Neutrophil (primary cell): Measurements from ENCODE around the gene ABR.

Experiments
- H3K27ac ChIP-seq: fragments of 200-600 bp; sonication (generic); 2 replicates; pipeline ENCODE4 v1.5.1; 2016; ENCODE audit warnings: mild to moderate bottlenecking, moderate library complexity
- H3K27me3 ChIP-seq: fragments of 200-600 bp; sonication (generic); 2 replicates; pipeline ENCODE4 v1.6.0; 2016; ENCODE audit warnings: mild to moderate bottlenecking
- H3K36me3 ChIP-seq: fragments of 200-600 bp; sonication (generic); 2 replicates; pipeline ENCODE4 v1.5.1; 2017
- H3K4me1 ChIP-seq, 2 experiments: fragments of 200-600 bp in 1 of 2; sonication (generic) in 1 of 2; 1 replicate in 1 of 2; 2 replicates in 1 of 2; pipeline versions ENCODE4 v1.5.1 to v1.6.1; 2013 to 2016; ENCODE audit warnings: low read depth in 1 of 2, low read length in 1 of 2, mild to moderate bottlenecking in 1 of 2, moderate library complexity in 1 of 2; ENCODE audit not compliant: control insufficient read depth in 1 of 2, insufficient read depth in 1 of 2
- H3K4me3 ChIP-seq, 2 experiments: fragments of 200-600 bp in 1 of 2; sonication (generic) in 1 of 2; 1 replicate in 1 of 2; 2 replicates in 1 of 2; pipeline ENCODE4 v1.5.1; 2013 to 2016; ENCODE audit warnings: low read depth in 1 of 2, low read length in 1 of 2, mild to moderate bottlenecking in 1 of 2, moderate library complexity in 1 of 2
- H3K9me3 ChIP-seq: fragments of 200-600 bp; sonication (generic); 2 replicates; pipeline ENCODE4 v1.5.1; 2016
- CTCF ChIP-seq: fragments of 200-600 bp; sonication (generic); IDR thresholded peaks from 2 replicates; pipeline ENCODE4 v1.5.1; 2016; ENCODE audit warnings: antibody characterized with exemption

Gene ABR

GRCh38 chr17:1008008-1008761 is 171.6 kb downstream of the ABR start:
- peaks cover 98% of the 10 kb centered on the region for H3K36me3 ChIP-seq
- no peaks in the 10 kb centered on the region for H3K9me3 ChIP-seq
- H3K27me3 ChIP-seq: no peaks in the 10 kb centered on the region
- no peak overlapping the region for H3K27ac ChIP-seq
- H3K4me1 ChIP-seq: no peaks in the 10 kb centered on the region
- no peak overlapping the region for H3K4me3 ChIP-seq
- no peak for TF ChIP-seq CTCF

GRCh38 chr17:1007310-1008007 is 172.3 kb downstream of the ABR start:
- Histone ChIP-seq H3K9me3 (no peaks in the 10 kb centered on the region), H3K4me3 (no peak overlapping the region), H3K4me1 (no peaks in the 10 kb centered on the region), H3K27ac (no peak overlapping the region), H3K27me3 (no peaks in the 10 kb centered on the region), H3K36me3 (peaks cover 98% of the 10 kb centered on the region)
- no peak for TF ChIP-seq CTCF

GRCh38 chr17:1006054-1006453 is 173.7 kb downstream of the ABR start:
- Histone ChIP-seq H3K27me3 (no peaks in the 10 kb centered on the region), H3K9me3 (no peaks in the 10 kb centered on the region), H3K4me1 (no peaks in the 10 kb centered on the region), H3K4me3 (no peak overlapping the region), H3K36me3 (peaks cover 98% of the 10 kb centered on the region), H3K27ac (no peak overlapping the region)
- TF ChIP-seq CTCF: no peak

- peaks cover 98% of the 10 kb centered on the region for H3K36me3 ChIP-seq
- no peak for TF ChIP-seq CTCF
- H3K27me3 ChIP-seq: no peaks in the 10 kb centered on the region
- no peaks in the 10 kb centered on the region for H3K9me3 ChIP-seq
- H3K4me1 ChIP-seq: no peaks in the 10 kb centered on the region
- no peak overlapping the region for H3K4me3 ChIP-seq
- no peak overlapping the region for H3K27ac ChIP-seq
These were observed 174.3 kb downstream of the ABR start for GRCh38 chr17:1005361-1005946.

- no peaks in the 10 kb centered on the region for H3K27me3 ChIP-seq
- H3K36me3 ChIP-seq: peaks cover 96% of the 10 kb centered on the region
- H3K27ac ChIP-seq: no peak overlapping the region
- H3K4me3 ChIP-seq: no peak overlapping the region
- H3K9me3 ChIP-seq: no peaks in the 10 kb centered on the region
- H3K4me1 ChIP-seq: no peaks in the 10 kb centered on the region
- no peak for TF ChIP-seq CTCF
These were observed 174.9 kb downstream of the ABR start for GRCh38 chr17:1004769-1005295.
